ENCODE measurements around the gene BTF3.

DNA sequence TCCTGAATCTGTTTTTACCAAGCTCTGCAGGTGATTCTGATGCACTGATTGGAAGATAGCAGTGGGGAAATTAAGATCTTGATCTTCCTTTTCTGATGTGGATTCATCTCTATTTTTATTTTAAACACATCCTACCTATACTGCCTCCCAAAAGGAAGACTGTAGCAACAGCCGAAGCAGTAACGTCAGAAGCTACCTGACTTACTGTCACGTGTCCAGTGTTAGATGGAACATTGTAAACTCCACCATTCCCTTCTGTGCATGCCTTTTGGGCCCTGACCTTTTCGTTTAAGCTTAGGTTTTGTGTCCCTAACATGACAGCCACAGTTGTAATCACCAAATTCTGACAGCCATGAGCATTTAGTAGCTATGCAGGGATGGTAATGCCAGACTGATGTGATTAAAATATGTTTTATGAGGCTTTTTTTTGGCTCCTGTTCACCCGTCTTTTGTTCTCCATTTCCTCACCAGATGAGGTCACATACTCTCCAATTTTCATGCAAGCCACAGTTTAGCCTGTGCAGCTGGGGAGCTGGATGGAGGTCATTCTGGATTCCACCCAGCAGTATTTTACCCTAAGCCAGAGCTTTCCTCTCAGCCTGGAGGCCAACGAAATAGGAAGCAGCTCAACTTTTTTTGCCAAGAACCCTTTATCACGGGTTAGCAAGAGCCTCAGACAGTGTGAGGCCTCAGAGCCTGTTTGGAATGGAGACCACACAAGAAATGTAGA is 34.1 kb upstream of the BTF3 start:
- TF ChIP-seq CTCF (IDR thresholded peaks at IDR 0.05) (no peak), POLR2A (IDR thresholded peaks at IDR 0.05) (no peak)

Measured in esophagus squamous epithelium (tissue), 4 donors.